ENCODE results near the gene PTDSS2. TPM values are rescaled to one million over a fixed set of nuclear protein-coding genes. Genes with fewer than 3 reads are reported as not detected.
"Not testable (repeated sequence)": the region's sequence is repeated elsewhere in the genome, so short reads cannot be mapped to it uniquely, and the experiment has no call there.

Gene PTDSS2
- total RNA-seq, 1 donor from 2014 or later: 31.8 TPM

DNA sequence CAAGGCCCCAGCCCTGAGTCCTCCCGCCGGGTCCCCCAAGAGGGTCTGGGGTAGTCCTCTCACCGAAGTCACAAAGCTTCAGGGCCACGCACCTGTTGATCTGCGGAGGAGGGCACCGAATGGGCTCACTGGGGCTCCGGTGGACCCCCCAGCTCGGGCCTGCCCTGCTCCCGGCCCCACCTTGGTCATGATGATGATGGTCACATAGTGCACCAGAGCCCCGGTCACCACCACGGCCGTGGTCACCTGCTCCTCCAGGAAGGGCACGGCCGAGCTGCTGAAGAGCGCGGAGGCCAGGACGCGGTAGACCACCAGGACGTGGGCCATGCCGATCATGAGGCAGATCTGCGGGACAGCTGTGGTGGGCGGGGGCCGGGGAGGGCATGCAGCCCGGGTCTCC lies 21.8 kb upstream of the PTDSS2 start:
- DNase-seq (peak; percentile 13), ATAC-seq (no peak)
- intact Hi-C loops (cut with micrococcal nuclease): no loop called here

- ATAC-seq (no peak), DNase-seq (peak; percentile 19)
- intact Hi-C loops (cut with micrococcal nuclease): no loop called here
Measured at GRCh38 chr11:429391-429790, 20.7 kb upstream of the PTDSS2 start.

DNA sequence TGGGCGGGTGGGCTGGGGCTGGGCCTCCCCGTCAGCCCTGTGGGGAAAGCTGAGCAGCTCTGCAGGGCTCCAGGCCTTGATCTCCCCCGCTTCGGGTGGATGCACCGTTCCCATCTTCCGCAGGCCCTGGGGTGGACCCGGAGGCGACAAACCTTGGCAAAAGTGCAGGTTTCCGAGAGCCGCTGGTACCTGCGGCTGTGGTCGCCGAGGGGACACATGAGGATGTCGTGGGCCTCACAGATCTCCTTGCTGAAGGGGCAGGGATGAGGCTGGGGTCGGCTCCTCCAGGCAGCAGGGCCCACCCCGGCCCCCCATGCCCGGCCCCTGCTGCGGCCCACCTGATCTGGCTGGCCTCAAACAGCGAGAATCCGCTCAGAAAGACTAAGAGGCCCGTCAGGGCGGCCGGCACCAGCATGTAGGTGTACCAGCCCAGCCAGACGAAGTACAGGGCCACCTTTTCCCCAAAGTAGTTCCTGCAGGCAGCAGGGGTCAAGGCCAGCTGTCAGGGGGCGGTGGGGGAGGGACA lies 20.1 kb upstream of the PTDSS2 start:
- no peak for ATAC-seq
- peak; percentile 19 for DNase-seq
- intact Hi-C loops (cut with micrococcal nuclease): no loop called here

DNA sequence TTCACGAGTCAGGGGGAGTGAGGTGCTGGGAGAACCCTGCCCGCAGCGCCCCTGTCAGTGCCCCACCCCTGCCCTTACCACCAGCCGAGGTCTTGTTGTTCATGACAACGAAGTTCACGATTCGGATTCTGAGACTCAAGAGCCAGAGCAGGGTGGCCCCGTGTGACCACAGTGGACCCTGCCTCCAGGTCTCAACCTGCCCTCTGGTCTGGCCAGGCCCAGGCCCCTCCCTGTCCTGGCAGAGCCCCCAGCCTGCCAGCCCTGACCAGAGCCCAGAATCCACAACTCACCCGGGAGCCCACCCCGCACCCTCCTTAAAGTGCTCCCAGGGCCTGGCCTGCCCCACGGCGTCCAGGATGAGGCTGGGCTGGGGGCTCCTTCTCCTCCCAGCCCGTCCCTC lies 18.2 kb upstream of the PTDSS2 start:
- intact Hi-C loops (cut with micrococcal nuclease): no loop called here
- DNase-seq (peak; percentile 24), ATAC-seq (no peak)

DNA sequence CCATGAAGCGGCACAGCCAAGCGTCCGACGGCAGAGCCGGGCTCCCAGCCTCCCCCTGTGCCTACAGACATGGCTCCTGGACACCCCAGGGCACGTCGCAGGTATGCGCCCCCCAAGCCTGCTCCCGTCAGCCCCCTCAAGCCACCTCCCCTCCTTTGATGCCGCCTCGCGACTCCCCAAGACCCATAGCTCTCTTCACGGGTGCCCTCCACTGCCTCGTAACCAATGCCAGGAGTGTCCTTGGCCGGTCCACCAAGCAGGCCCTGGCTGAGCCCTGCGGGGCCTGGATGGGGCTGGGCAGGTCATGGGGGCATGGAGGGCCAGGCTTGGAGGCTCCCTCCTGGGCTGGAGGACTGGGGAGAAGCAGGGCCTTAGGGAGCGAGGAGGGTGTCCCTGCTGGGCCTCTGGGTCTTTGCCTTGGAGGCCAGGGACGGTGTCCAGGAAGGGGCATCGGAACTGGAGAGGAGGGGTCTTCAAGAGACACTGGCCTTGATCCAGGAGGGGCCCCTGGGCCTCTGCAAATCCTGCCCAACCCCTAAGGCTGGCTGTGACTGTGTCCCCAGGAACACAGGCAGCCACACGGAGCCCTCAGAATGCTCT lies 17.5 kb upstream of the PTDSS2 start:
- ATAC-seq: no peak
- intact Hi-C loops (cut with micrococcal nuclease): no loop called here
- peak; percentile 25 for DNase-seq

DNA sequence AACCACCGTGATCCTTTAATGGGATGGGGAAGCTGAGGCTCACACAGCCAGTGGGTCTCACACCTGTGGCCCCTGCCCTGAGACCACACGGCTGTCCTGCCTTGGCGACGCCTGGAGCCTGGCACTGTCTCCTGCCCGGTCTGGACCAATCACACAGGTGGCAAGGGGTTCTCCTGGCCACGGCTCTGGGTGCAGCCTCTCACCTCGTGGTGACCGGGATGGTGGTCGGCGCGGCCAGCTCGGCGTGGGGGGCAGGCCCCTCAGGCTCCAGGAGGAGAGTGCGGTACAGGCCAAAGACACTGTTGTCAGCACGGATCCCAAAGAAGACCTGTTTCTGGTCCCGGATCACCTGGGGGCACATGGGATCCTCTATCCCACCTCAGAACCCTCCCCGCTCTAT lies 17.0 kb upstream of the PTDSS2 start:
- intact Hi-C loops (cut with micrococcal nuclease): no loop called here
- ATAC-seq: no peak
- DNase-seq: peak; percentile 16

DNA sequence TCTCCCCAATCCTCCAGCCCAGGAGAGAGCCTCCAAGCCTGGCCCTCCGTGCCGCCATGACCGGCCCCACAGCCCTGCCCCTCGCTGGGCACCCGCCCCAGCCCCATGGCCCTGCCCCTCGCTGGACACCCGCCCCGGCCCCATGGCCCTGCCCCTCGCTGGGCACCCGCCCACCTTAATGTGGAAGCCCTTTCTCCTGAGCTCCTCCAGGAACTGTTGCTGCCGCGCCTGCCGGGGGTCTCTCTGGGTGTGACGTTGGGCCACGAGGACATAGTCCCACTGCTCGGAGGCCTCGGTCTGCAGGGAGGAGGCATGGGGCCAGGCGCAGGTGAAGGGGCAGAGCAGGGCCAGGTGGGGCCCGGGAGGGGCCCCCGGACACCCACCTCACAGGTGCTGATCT lies 16.4 kb upstream of the PTDSS2 start:
- intact Hi-C loops (cut with micrococcal nuclease): no loop called here
- ATAC-seq: no peak
- DNase-seq: peak; percentile 15

GRCh38 chr11:434496-434895 lies 15.6 kb upstream of the PTDSS2 start:
- intact Hi-C loops (cut with micrococcal nuclease): no loop called here
- ATAC-seq: no peak
- DNase-seq: peak; percentile 15

GRCh38 chr11:434999-435740 lies 14.9 kb upstream of the PTDSS2 start:
- ATAC-seq; intact Hi-C loops (cut with micrococcal nuclease); DNase-seq: not testable (repeated sequence)

GRCh38 chr11:437228-437870 lies 12.7 kb upstream of the PTDSS2 start:
- ATAC-seq (no peak), DNase-seq (peak; percentile 21)
- intact Hi-C loops (cut with micrococcal nuclease): no loop called here

- ATAC-seq (no peak), DNase-seq (peak; percentile 21)
- intact Hi-C loops (cut with micrococcal nuclease): no loop called here
Measured at GRCh38 chr11:438101-438844, 11.8 kb upstream of the PTDSS2 start.

- intact Hi-C loops (cut with micrococcal nuclease): no loop called here
- peak; percentile 17 for DNase-seq
Measured at GRCh38 chr11:439315-440064, 10.6 kb upstream of the PTDSS2 start.

GRCh38 chr11:440065-441042 lies 9.7 kb upstream of the PTDSS2 start:
- peak; percentile 45 for DNase-seq
- ATAC-seq: peak; percentile 35
- intact Hi-C loops (cut with micrococcal nuclease): no loop called here

More at GRCh38 chr11:439315-440064, 10.6 kb upstream of the PTDSS2 start:
- no peak for ATAC-seq

DNA sequence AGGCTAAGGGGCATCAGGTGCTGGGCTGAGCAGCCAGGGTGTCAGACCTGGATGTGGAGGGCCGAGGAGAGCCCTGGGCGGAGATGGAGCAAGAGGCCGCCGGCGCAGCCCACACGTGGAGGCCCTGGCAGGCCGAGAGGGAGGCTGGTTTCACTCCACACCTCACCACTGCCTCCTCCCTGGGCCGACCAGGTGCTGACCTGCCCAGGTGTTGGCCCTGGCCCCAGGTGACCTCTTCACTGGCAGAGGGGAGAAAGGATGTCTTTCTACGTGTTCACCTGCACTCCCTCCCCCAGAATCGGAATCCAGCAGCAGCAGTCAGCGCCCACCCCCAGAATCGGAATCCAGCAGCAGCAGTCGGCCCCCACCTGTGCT lies 9.0 kb upstream of the PTDSS2 start:
- DNase-seq: peak; percentile 25
- ATAC-seq: no peak
- intact Hi-C loops (cut with micrococcal nuclease): no loop called here

DNA sequence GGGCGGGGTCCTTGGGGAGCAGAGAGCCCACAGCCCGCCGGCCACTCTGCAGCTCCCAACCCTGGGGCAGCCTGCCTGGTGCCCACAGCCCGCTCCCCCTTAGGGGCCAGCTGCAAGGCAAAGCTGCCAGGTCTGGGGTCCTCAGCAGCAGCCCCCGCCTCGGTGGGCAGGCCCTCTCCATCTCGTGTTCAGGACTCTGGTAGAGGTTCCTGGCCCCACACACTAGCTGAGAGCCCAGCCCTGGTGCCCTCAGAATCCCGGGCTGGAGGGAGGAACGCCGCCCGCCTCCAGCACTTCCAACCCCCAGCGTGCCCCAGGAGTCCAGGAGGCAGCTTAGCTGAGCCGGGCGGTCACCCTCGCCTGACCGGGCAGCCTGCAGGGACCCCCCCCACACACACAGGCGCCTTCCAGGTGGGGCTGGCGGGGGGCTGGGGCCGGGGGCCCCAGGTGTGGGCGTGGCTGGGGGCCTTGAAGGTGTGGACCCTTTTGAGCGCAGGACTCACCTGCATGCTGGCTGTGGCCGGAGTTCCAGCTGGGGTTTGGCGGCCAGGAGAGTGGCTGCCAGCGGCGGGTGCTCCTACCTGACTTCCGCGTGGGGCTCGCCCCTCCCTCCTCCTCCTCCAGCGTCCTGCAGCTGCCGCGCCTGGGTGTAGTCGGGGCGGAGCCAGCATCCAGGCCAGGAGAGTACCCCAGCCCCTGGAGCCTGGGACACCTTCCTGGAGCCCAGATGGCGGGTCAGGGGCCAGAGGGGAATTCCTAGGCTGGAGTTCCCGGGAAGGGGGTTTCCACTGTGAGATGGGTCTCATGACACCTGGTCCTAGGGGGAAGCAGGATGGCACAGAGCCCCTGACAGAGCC lies 8.4 kb upstream of the PTDSS2 start, which contains the start of gene ANO9:
TSS of gene ANO9 (minus strand) at position 594 of the 857 bp plus-strand sequence. CDS start at position 509, 85 bp downstream.
- no peak for ATAC-seq
- intact Hi-C loops (cut with micrococcal nuclease): no loop called here
- peak; percentile 34 for DNase-seq

- intact Hi-C loops (cut with micrococcal nuclease): no loop called here
- ATAC-seq (no peak), DNase-seq (peak; percentile 28)
Measured at GRCh38 chr11:442611-443081, 7.4 kb upstream of the PTDSS2 start.
